ENCODE measurements around the gene TCF23.
A peak's percentile ranks its signal among the peaks of the same experiment; 100 is the strongest.

Gene TCF23

DNA sequence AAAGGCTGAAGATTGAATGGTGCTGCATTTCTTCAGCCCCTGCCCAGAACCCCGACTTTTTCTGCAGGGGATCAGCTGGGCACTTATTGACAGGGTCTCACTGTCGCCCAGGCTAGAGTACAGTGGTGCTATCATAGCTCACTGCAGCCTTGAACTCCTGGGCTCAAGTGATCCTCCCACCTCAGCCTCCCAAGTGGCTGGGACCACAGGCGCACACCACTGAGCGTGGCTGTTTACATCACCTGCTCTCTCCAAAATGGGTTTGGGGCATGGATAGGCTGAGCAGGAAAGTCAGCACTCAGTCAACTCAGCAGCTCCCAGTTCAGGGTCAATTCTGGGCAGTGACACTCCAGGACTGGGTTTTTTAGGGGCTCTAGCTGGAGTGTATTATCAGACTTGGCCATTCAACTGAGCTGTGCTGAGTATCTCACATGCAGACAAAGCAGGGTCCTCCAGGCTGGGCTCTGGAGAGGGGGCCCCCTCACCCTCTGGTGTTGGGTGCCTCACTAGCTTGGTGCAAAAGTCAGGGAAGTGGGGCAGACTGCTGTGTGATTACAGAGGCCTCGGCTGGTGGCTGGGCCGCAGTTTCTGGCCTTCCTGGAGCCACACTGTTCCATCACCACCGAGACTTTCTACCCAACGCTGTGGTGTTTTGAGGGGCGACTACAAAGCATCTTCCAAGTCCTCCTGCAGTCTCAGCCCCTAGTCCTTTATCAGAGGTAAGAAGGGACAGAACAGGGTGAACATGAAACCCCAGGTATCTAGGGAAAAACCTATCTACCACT, 20.7 kb upstream of the TCF23 start:
- DNase-seq (ENCODE audit: low read depth in 4 of 4, low spot score in 1 of 4), result no peak

DNA sequence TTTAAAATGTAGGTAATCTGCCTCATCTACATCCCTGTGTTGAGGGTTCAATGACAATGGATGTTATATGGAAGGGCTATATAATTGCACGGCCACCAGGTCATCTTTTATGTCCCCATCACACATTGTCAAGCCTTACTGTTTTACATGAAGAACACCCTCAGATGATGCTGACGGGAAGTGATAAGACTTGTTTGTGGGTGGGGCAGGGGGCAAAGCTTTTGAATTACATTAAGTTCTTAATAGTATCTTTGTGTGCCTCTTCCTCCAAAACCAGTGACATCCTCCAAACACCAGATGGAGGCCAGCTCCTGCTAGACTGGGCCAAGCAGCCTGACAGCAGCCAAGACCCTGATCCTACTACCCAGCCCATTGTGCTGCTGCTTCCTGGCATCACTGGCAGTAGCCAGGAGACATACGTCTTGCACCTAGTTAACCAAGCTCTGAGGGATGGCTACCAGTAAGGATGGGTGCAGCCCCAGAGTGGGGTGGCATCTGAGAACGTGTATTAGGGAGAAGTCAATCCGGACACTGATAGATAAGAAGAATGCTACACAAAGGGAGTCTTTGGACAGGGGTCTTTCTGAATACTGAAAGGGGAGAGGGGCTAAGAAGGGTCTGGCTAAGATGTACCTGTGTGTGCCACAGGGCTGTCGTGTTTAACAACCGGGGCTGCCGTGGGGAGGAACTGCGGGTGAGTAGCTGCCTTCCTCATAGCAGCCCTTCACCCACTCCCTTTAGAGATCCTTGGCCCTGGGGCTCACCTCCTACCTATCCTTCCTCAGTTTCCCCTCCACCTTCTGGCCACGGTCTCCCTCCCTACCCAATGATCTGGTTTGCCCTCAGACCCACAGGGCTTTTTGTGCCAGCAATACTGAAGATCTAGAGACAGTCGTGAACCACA, 19.9 kb upstream of the TCF23 start:
- no peak for DNase-seq (ENCODE audit: low read depth in 4 of 4, low spot score in 1 of 4)

DNA sequence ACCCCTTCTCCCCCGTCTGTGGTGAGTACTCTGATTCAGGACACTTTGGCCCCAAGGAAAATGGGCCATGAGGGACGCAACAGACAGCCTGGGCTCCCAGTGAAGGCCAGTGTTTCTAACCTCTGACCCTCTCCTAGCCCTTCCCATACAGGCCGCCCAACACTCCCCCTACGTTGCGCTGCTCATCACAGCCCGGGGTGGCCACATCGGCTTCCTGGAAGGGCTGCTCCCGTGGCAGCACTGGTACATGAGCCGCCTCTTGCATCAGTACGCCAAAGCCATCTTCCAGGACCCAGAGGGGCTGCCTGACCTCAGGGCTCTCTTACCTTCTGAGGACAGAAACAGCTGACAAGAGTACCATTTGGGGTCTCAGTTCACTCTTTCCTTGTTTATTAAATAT, 18.4 kb upstream of the TCF23 start:
- no peak for DNase-seq (ENCODE audit: low read depth in 4 of 4, low spot score in 1 of 4)

DNA sequence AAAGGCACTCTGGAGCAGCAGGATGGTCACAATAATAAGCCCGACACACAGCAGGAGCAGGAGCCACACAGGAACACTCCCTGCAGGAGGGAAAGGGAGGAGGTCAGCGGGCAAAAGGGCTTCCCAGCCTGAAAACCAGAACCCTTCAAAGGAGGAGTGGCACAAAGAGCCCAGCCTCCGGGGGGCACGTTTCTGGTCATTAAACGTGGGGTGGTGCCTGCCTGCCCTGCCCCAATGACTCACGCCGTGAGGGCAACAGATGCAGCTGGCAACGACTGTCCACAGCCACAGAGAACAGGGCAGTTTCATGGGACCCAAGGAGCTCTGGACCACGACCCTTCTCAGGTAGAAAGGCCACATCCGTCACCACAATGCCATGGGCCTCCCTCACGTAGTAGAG, 17.4 kb upstream of the TCF23 start:
- DNase-seq (ENCODE audit: low read depth in 4 of 4, low spot score in 1 of 4), result no peak

DNA sequence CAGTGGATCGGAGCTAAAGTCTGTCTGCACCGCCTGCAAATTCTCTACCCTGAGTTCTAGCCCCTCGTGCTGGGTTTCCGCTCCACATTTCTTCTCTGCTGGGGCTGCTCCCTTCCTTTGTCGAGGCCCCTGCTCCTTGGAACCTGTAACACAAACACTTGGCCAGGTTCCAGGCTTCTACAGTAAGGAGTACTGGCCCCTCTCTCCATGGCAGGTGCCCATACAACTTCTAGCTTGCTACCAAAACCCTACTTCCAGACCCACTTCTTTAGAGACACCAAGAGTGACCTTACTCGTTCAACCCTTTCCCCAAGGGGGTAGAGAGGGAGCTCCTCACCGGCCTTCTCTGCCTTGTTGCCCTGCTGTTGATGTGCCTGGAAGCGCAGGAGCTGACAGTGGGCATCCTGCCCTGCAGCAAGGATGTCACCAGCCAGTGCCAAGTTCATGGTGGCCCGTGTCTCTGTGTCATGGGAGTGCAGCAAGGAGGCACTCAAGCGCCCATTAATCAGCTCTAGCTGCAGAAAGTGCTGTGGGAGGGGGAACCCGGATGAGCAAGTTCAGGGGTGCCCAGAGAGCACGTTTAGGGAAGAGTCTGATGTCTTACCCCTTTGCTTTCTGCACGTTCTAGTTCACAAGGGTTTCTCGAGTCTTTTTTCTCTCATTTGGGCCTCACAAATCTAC, 15.5 kb upstream of the TCF23 start:
- peak in 1 of 4 experiments; percentile 19 for DNase-seq (ENCODE audit: low read depth in 4 of 4, low spot score in 1 of 4)

DNA sequence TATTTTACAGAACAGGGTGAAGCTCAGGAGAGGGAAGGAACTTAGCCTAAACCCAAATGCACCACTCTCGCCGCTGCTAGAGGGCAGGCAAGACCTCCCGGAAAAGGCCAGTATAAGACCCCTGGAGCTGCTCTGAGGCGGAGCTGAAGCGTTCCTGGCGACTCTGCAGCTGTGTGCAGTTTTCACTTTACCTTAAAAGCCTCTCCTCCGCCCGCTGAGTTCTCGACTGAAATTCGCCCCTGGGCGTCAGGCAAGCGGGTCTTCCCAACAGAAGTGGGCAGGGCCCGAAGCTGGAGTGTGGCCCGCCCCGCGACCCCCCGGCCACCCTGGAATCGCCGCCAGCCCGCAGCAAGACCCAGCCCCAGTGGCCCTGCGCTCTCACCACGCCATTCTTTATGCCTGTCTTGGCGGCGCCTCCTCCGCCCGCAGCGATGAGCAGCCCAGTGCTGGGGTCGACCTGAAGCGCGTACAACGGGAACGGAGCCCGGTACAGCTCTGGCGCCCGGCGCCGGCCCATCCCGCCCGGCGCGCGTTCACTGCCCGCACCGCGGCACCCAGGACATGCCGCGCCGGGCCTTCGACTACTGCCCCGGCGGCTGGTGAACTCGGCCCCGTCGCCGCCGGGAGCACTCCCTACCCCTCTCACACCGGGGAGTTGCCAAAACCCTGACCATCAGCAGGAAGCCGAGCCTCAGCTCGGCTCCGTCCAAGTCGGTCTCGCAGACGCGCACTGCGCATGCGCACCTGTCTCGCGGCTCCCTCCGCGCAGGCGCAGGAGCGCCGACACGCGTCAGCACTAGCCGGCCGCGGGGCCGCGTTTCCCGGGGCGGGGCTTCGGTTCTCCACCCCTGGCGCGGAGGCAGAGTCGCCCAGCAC, 14.7 kb upstream of the TCF23 start, which contains the start of gene PREB:
TSS of gene PREB (minus strand) at position 732 of the 876 bp plus-strand sequence. CDS start at position 517, 215 bp downstream.
- DNase-seq (ENCODE audit: low read depth in 4 of 4, low spot score in 1 of 4), result peak; percentile 95 to 98 (median 98)

DNA sequence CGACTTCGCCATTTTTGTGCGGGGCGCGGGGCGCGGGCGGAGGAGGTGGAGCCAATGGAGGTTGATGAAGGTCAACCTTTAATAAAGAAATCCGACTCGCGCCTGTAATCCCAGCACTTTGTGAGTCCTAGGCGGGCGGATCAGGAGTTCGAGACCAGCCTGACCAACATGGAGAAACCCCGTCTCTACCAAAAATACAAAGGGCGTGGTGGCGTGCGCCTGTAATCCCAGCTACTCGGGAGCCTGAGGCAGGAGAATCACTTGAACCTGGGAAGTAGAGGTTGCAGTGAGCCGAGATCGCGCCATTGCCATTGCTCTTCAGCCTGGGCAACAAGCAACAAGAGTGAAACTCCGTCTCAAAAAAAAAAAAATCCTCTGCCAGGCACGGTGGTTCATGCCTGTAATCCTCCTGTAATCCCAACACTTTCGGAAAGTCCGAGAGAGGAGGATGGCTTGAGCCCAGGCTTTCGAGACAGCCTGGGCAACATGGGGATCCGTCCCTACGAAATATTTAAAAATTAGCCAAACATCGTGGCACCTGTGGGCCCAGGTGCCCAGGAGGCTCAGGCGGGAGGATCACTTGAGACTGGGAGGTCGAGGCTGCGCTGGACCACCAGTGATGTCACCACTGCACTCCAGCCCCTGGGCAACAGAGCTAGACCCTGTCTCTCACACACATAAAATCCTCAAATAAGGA, 13.9 kb upstream of the TCF23 start:
- DNase-seq (ENCODE audit: low read depth in 4 of 4, low spot score in 1 of 4), result no peak

DNA sequence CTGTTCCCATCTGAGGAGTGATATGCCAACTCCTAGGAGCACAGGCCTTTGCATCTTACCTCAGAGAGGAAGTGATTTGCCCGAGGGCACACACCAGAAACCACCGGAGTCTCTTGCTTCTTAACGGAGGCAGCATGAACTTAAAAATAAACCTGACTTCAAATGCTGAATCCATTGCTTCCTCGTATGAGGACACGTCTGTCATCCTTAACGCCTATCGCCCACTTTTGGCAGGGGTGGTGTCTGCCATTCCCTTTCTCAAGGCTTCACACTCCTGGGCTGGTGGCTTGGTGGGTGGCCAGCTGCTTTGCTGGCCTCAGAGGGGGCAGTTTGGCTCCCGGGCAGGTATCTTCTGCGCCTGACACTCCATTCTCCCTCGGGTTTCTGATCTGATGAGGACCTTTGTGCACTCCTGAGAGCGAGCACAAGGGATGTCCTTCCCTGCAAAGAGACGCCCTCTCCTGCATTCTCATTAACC, 13.3 kb upstream of the TCF23 start:
- DNase-seq (ENCODE audit: low read depth in 4 of 4, low spot score in 1 of 4), result no peak

DNA sequence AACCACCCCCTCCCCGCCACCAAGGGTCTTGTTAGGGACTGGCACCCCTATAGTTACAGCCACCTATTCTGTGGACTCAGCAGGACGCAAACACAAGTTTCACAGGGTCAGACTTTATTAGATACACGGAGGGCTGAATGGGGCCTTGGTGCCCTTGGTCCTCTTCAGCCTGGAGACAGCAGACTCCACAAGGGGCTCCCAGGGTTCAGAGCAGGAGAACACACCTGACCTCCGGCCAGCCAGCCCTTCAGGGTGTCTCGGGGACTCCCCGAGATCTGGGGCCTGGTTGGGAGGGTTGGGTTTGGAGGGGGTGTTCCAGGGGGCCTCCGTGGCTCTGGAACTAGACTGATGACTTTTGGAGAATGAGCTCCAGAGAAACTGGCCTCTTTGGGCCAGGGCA, 12.1 kb upstream of the TCF23 start:
- no peak for DNase-seq (ENCODE audit: low read depth in 4 of 4, low spot score in 1 of 4)

DNA sequence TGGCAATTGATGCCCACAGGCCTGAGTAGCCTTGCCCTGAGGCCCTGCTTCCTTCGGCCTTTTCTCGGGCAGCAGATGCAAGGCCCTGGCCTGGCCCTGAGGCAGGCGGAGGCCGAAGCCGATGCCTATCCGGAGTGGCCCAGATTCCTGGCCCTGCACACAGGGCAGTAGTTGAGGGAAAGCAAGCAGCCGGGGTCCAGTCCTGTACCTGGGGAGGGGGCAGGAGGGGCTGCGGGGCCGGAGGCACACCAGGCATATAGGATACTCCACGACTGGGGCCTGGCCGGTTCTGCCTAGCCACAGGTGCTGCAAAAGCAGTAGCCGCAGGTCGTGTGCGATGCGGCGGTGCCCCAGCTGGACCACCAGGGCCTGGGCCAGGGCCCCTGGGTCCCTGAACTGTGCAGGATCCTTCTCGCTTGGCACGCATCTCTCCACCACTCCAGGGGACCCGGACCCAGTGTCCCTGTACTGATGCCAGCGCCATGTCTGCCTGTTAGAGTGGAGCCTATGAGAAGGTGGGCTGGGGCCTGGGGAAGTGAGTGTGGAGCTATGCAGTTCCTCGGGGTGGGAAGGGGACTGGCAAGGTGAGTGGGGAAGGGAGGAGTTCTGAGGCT, 11.4 kb upstream of the TCF23 start:
- DNase-seq (ENCODE audit: low read depth in 4 of 4, low spot score in 1 of 4), result no peak

DNA sequence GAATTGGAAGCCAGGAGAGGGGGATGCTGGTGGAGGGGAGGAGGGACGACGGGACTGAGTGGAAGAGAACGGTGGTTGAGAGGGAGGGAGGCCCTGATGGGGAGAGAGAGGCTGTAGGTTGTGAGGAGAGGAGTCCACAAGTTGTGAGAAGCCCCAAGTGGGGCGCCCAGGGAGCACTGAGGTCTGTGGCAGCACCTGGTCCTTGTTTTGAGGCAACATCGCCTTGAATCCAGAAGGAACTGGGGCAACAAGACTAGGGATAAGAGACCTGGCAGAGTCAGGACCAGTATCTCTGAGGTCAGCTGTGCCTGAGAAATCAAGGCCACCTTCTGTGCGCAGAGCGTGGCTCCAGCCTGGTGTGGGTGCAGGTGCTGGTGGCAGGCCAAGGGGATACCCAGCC, 10.7 kb upstream of the TCF23 start:
- no peak for DNase-seq (ENCODE audit: low read depth in 4 of 4, low spot score in 1 of 4)

DNA sequence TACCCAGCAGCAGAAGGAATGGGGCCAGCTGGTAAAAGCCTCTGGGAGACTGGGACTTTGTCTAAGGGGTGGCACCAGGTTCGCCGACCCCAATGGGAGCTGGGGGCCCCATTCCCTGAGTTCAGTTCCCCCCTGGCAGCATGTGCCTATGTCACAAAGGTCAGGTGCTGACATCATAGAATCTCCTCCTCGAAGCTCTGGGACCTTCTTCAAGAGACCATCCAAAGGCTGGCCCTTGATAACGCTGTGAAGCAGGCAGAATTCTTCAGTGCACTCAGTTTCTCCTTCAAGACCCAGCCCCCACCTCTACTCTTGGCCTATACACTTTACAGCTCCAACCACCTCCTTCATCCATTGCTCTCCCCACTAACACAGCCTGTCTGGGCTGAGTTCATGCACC, 9.5 kb upstream of the TCF23 start, which contains the start of gene PRR30:
TSS of gene PRR30 (minus strand) at position 101 of the 400 bp plus-strand sequence. CDS start 1,081 bp downstream, outside the sequence.
- DNase-seq (ENCODE audit: low read depth in 4 of 4, low spot score in 1 of 4), result no peak

DNA sequence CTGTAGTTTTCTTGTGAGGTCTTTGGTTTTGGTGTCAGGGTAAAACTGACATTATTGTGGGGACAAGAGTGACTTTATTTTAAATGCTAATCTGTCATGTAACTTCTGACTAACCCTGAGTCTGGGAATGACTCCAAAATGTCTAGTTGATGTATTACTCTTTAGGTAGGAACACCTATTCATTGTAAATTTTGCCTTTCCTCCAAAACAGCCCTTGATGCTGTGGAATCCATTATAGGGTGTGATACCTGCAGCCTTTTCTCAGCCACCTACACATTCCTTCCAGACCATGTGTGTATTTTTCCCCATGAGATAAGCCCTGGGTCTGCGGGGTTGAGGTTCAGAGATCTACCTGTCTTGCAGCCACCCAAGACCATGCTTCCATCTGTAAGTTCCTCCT, 5.5 kb upstream of the TCF23 start:
- DNase-seq (ENCODE audit: low read depth in 4 of 4, low spot score in 1 of 4), result no peak

DNA sequence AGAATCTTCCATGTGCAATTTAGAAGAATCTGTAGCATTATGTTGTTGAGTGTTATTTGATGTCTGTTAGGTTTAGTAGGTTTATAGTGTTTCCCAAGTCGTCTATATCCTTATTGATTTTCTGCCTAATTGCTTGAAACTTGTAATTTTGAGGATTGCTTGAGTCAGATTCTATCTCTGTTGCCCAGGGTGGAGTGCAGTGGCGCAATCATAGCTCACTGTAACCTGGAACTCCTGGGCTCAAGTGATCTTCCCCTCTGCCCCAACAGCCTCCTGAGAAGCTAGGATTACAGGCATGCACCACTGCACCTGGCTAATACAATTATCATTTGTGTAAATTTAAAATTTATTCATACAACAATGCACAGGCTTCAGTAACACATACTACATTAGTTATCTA, 3.1 kb upstream of the TCF23 start:
- DNase-seq (ENCODE audit: low read depth in 4 of 4, low spot score in 1 of 4), result no peak

DNA sequence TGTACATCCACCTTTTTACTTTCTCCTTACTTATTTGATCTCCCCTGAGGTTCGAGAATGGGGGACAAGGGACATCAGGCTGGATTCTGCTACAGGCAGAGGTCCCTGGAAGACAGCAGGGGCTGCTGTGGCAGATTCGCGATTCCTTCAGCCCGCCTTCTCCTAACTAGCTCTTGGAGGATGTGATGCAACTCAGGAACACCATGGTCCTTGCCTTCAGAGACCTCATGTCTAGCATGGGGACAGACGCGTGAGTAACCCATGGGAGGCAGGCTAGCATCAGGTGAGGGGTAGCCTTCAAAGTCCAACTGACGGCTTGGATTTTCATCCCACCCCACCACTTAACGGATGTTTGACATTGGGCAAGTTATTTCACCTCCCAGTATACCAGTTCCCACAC, 869 bp upstream of the TCF23 start:
- DNase-seq (ENCODE audit: low read depth in 4 of 4, low spot score in 1 of 4), result no peak

DNA sequence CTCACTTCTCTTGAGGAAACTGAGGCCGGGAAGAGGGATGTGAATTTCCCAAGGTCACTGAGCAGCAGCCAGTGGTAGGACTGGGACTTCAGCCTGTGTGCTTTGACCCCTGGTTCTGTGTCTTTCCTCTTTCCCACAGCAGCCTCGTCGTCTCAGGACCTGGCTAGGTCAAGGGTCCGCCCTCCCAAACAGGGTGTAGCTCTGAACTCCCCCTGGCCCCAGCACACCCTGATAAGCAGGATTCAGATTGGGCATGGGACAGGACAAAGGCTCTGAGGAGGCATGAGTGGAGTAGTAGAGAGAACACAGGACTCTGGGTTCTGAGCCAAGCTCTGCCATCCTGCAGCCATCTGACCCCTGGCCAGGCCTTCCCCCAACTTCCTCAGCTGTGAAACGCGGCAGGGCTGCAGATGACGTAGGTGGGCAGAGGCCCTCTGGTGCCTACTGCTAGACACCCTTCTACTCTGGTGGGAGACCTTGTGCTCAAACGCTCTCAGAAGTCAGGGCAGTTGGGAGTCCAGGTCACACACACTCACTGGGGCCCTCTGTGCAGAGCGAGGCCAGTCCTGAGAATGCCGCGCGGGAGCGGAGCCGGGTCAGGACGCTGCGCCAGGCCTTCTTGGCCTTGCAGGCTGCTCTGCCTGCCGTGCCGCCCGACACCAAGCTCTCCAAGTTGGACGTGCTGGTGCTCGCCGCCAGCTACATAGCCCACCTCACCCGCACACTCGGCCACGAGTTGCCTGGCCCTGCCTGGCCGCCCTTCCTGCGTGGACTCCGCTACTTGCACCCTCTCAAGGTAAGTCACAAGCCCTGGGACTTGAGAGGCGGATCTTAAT, 984 bp downstream of the TCF23 start:
- no peak for DNase-seq (ENCODE audit: low read depth in 4 of 4, low spot score in 1 of 4)

DNA sequence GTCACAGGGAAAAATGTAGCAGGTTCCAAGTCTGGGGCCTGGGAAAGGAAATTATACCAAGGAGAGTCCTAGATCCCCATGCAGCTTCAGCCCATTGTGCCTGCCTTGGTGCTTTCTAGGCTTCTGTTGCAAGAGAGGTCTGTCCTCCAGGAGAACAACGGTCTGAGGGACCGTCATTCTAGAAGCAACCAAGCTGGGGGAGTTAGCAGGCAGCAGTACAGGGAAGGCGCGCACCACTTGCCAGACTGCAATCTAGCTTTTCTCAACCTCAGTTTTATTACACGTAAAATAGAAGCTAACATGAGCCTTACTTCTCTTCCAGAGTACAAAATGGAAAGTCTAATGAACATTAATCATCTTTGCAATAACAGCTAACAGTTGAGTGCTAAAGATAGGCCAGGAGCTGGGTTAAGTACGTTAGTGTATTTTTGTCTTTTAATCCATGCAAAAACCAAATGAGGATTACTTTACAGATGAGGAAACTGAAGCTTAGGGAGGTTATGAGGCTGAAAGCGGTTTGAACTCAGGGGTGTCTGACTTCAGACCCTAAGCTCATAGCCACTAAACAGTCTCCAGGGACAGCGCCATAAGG, 1.9 kb downstream of the TCF23 start:
- no peak for DNase-seq (ENCODE audit: low read depth in 4 of 4, low spot score in 1 of 4)

All from stimulated activated CD4-positive, alpha-beta T cell treated with anti-CD3 and anti-CD28 coated beads, Interleukin-1b, Interleukin-23, amount 100 ng/mL, for 24 hours (primary cell).